IPS DF 6.9 (cell line): ENCODE data around the gene ZNF319.
"Not testable (repeated sequence)": the region's sequence is repeated elsewhere in the genome, so short reads cannot be mapped to it uniquely, and the experiment has no call there.

Source experiments
- DNase-seq: peaks from one replicate; pipeline ENCODE4 v3.0.0-alpha.2; 2013; ENCODE audit warnings: low read depth, low spot score
- H3K27ac ChIP-seq: one replicate; pipeline ENCODE4 v1.5.1; 2013; ENCODE audit warnings: low read length, control low read depth
- H3K27me3 ChIP-seq: 2 replicates; pipeline ENCODE4 v1.6.1; 2013; ENCODE audit warnings: mild to moderate bottlenecking, low read length; ENCODE audit not compliant: control insufficient read depth, insufficient read depth
- H3K36me3 ChIP-seq: 2 replicates; pipeline ENCODE4 v1.6.1; 2013; ENCODE audit warnings: low read length; ENCODE audit not compliant: control insufficient read depth, insufficient read depth
- H3K4me1 ChIP-seq: 2 replicates; pipeline ENCODE4 v1.6.1; 2013; ENCODE audit warnings: low read length; ENCODE audit not compliant: control insufficient read depth, insufficient read depth
- H3K4me3 ChIP-seq: 2 replicates; pipeline ENCODE4 v1.5.1; 2013; ENCODE audit warnings: mild to moderate bottlenecking, low read length
- H3K9me3 ChIP-seq: 2 replicates; pipeline ENCODE4 v1.6.1; 2013; ENCODE audit warnings: low read length, inconsistent platforms; ENCODE audit not compliant: control insufficient read depth, insufficient read depth
- WGBS: extraction: QIAGEN DNeasy Blood & Tissue Kit; methylation state at CpG from one replicate; pipeline ENCODE4 v1.1.7; 2013; ENCODE audit warnings: mixed read lengths, missing lambda C conversion rate; ENCODE audit not compliant: insufficient read length, insufficient coverage; 5-methylcytosine and 5-hydroxymethylcytosine counted together

Gene ZNF319

GRCh38 chr16:57986196-57986595, 14.3 kb downstream of the ZNF319 start:
- Histone ChIP-seq H3K36me3 (no peaks in the 10 kb centered on the region), H3K27ac (no peak overlapping the region), H3K27me3 (peaks cover 7% of the 10 kb centered on the region; the same call in 1 of the 2 replicates), H3K9me3 (no peaks in the 10 kb centered on the region), H3K4me3 (no peak overlapping the region; the same call in 1 of the 2 replicates), H3K4me1 (no peaks in the 10 kb centered on the region)
- no peak for DNase-seq
- no CpG with 5 or more reads among the region's 9 CpGs for WGBS

- Histone ChIP-seq H3K9me3 (no peaks in the 10 kb centered on the region), H3K27ac (no peak overlapping the region), H3K27me3 (peaks cover 7% of the 10 kb centered on the region; the same call in 1 of the 2 replicates), H3K4me3 (peak overlapping the region; percentile 58; the same call in 1 of the 2 replicates), H3K36me3 (no peaks in the 10 kb centered on the region), H3K4me1 (no peaks in the 10 kb centered on the region)
- DNase-seq, result no peak
- WGBS, result no CpG with 5 or more reads among the region's 62 CpGs
These were observed 15.0 kb downstream of the ZNF319 start for GRCh38 chr16:57985204-57986181.

GRCh38 chr16:57984443-57985203, 15.8 kb downstream of the ZNF319 start:
- H3K4me1 ChIP-seq, result no peaks in the 10 kb centered on the region
- no CpG with 5 or more reads among the region's 64 CpGs for WGBS
- DNase-seq, result peak; percentile 83
- no peaks in the 10 kb centered on the region for H3K9me3 ChIP-seq
- no peak overlapping the region for H3K27ac ChIP-seq
- peaks cover 7% of the 10 kb centered on the region; the same call in 1 of the 2 replicates for H3K27me3 ChIP-seq
- H3K36me3 ChIP-seq, result no peaks in the 10 kb centered on the region
- H3K4me3 ChIP-seq, result peak overlapping the region; percentile 58; the same call in 1 of the 2 replicates

- peaks cover 7% of the 10 kb centered on the region; the same call in 1 of the 2 replicates for H3K27me3 ChIP-seq
- no peaks in the 10 kb centered on the region for H3K4me1 ChIP-seq
- no peaks in the 10 kb centered on the region for H3K9me3 ChIP-seq
- H3K36me3 ChIP-seq, result no peaks in the 10 kb centered on the region
- H3K4me3 ChIP-seq, result no peak overlapping the region
- no peak overlapping the region for H3K27ac ChIP-seq
- no CpG with 5 or more reads among the region's 5 CpGs for WGBS
- no peak for DNase-seq
These were observed 18.1 kb downstream of the ZNF319 start for GRCh38 chr16:57982385-57982784.

GRCh38 chr16:57981636-57982035, 18.8 kb downstream of the ZNF319 start:
- DNase-seq, result no peak
- WGBS, result no CpG with 5 or more reads among the region's 7 CpGs
- Histone ChIP-seq H3K4me1 (no peaks in the 10 kb centered on the region), H3K4me3 (no peak overlapping the region), H3K36me3 (no peaks in the 10 kb centered on the region), H3K27ac (no peak overlapping the region), H3K9me3 (no peaks in the 10 kb centered on the region), H3K27me3 (peaks cover 7% of the 10 kb centered on the region; the same call in 1 of the 2 replicates)

- no peak for DNase-seq
- WGBS, result no CpG with 5 or more reads among the region's 11 CpGs
These were observed 21.4 kb downstream of the ZNF319 start for GRCh38 chr16:57979006-57979585.

GRCh38 chr16:57978070-57978465, 22.4 kb downstream of the ZNF319 start:
- not testable (repeated sequence) for H3K27ac ChIP-seq, H3K4me1 ChIP-seq, H3K27me3 ChIP-seq, H3K36me3 ChIP-seq, H3K9me3 ChIP-seq, DNase-seq, H3K4me3 ChIP-seq
- WGBS, result no CpG with 5 or more reads among the region's 2 CpGs

More at GRCh38 chr16:57979006-57979585, 21.4 kb downstream of the ZNF319 start:
- Histone ChIP-seq H3K4me1 (no peaks in the 10 kb centered on the region), H3K27me3 (no peaks in the 10 kb centered on the region), H3K9me3 (no peaks in the 10 kb centered on the region), H3K36me3 (no peaks in the 10 kb centered on the region), H3K27ac (no peak overlapping the region), H3K4me3 (no peak overlapping the region)

- Histone ChIP-seq H3K36me3 (no peaks in the 10 kb centered on the region), H3K27me3 (no peaks in the 10 kb centered on the region), H3K9me3 (no peaks in the 10 kb centered on the region), H3K27ac (no peak overlapping the region), H3K4me3 (no peak overlapping the region), H3K4me1 (no peaks in the 10 kb centered on the region)
- no peak for DNase-seq
- WGBS, result no CpG with 5 or more reads among the region's 12 CpGs
These were observed 22.9 kb downstream of the ZNF319 start for GRCh38 chr16:57977418-57978069.

- Histone ChIP-seq H3K4me1 (no peaks in the 10 kb centered on the region), H3K36me3 (no peaks in the 10 kb centered on the region), H3K4me3 (no peak overlapping the region), H3K9me3 (no peaks in the 10 kb centered on the region), H3K27ac (no peak overlapping the region), H3K27me3 (no peaks in the 10 kb centered on the region)
- no CpG with 5 or more reads among the region's 2 CpGs for WGBS
- no peak for DNase-seq
These were observed 24.1 kb downstream of the ZNF319 start for GRCh38 chr16:57976331-57976796.
